ENCODE measurements around the gene CYP4F11. TPM values are rescaled to one million over a fixed set of nuclear protein-coding genes. Genes with fewer than 3 reads are reported as not detected.

Gene CYP4F11
- total and polyA plus RNA-seq, 2 experiments from 2014 or later, result not detected

Small RNA genes lying within 50 kb of the gene (small RNA-seq; reads per million reads assigned to genes)
- gene CYP4F36P (ENCODE audit: low replicate concordance), result not detected

Other genes with a start within 250 kb of the CYP4F11 start
- not detected in 2 replicates for gene OR10H2, start 206.5 kb downstream of the CYP4F11 start, total RNA-seq (2014; rRNA removed; shearing (Covaris generic))
- gene OR10H2, start 206.5 kb downstream of the CYP4F11 start, polyA plus RNA-seq (2016; fragmentation: Nextera tagmentation; extraction: Ambion mirVana), result not detected in 2 replicates
- gene OR10H3, start 196.5 kb downstream of the CYP4F11 start, total RNA-seq (2014; rRNA removed; shearing (Covaris generic)), result not detected in 2 replicates
- gene OR10H3, start 196.5 kb downstream of the CYP4F11 start, polyA plus RNA-seq (2016; fragmentation: Nextera tagmentation; extraction: Ambion mirVana), result not detected in 2 replicates
- gene OR10H5, start 146.9 kb downstream of the CYP4F11 start, total RNA-seq (2014; rRNA removed; shearing (Covaris generic)), result not detected in 2 replicates
- gene OR10H5, start 146.9 kb downstream of the CYP4F11 start, polyA plus RNA-seq (2016; fragmentation: Nextera tagmentation; extraction: Ambion mirVana), result not detected in 2 replicates
- gene OR10H1, start 118.9 kb downstream of the CYP4F11 start, total RNA-seq (2014; rRNA removed; shearing (Covaris generic)), result not detected in 2 replicates
- gene OR10H1, start 118.9 kb downstream of the CYP4F11 start, polyA plus RNA-seq (2016; fragmentation: Nextera tagmentation; extraction: Ambion mirVana), result 0.05 TPM in 1 of 2 replicates, not detected in the other
- not detected in 2 replicates for gene CYP4F2, start 36.5 kb downstream of the CYP4F11 start, total RNA-seq (2014; rRNA removed; shearing (Covaris generic))
- gene CYP4F2, start 36.5 kb downstream of the CYP4F11 start, polyA plus RNA-seq (2016; fragmentation: Nextera tagmentation; extraction: Ambion mirVana), result not detected in 2 replicates
- gene OR10H4, start 14.5 kb upstream of the CYP4F11 start, total RNA-seq (2014; rRNA removed; shearing (Covaris generic)), result not detected in 2 replicates
- not detected in 2 replicates for gene OR10H4, start 14.5 kb upstream of the CYP4F11 start, polyA plus RNA-seq (2016; fragmentation: Nextera tagmentation; extraction: Ambion mirVana)
- gene TPM4, start 142.0 kb upstream of the CYP4F11 start, total RNA-seq (2014; rRNA removed; shearing (Covaris generic)), result 237 and 288 TPM in 2 replicates
- gene TPM4, start 142.0 kb upstream of the CYP4F11 start, polyA plus RNA-seq (2016; fragmentation: Nextera tagmentation; extraction: Ambion mirVana), result 204 and 223 TPM in 2 replicates
- gene RAB8A, start 177.4 kb upstream of the CYP4F11 start, total RNA-seq (2014; rRNA removed; shearing (Covaris generic)), result 49.7 and 59.5 TPM in 2 replicates
- gene RAB8A, start 177.4 kb upstream of the CYP4F11 start, polyA plus RNA-seq (2016; fragmentation: Nextera tagmentation; extraction: Ambion mirVana), result 48.0 and 53.1 TPM in 2 replicates
- 0.97 and 1.4 TPM in 2 replicates for gene HSH2D, start 209.2 kb upstream of the CYP4F11 start, total RNA-seq (2014; rRNA removed; shearing (Covaris generic))
- 0.81 and 1.1 TPM in 2 replicates for gene HSH2D, start 209.2 kb upstream of the CYP4F11 start, polyA plus RNA-seq (2016; fragmentation: Nextera tagmentation; extraction: Ambion mirVana)
- not detected in 2 replicates for gene CIB3, start 239.0 kb upstream of the CYP4F11 start, total RNA-seq (2014; rRNA removed; shearing (Covaris generic))
- 0.56 TPM in 1 of 2 replicates, not detected in the other for gene CIB3, start 239.0 kb upstream of the CYP4F11 start, polyA plus RNA-seq (2016; fragmentation: Nextera tagmentation; extraction: Ambion mirVana)

All from GM23338 (cell line).